ENCODE results near the gene SLC22A23.

- TF ChIP-seq EP300 (IDR thresholded peaks at IDR 0.05), result no peak
- TF ChIP-seq, protein P1, sequence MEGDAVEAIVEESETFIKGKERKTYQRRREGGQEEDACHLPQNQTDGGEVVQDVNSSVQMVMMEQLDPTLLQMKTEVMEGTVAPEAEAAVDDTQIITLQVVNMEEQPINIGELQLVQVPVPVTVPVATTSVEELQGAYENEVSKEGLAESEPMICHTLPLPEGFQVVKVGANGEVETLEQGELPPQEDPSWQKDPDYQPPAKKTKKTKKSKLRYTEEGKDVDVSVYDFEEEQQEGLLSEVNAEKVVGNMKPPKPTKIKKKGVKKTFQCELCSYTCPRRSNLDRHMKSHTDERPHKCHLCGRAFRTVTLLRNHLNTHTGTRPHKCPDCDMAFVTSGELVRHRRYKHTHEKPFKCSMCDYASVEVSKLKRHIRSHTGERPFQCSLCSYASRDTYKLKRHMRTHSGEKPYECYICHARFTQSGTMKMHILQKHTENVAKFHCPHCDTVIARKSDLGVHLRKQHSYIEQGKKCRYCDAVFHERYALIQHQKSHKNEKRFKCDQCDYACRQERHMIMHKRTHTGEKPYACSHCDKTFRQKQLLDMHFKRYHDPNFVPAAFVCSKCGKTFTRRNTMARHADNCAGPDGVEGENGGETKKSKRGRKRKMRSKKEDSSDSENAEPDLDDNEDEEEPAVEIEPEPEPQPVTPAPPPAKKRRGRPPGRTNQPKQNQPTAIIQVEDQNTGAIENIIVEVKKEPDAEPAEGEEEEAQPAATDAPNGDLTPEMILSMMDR (IDR thresholded peaks at IDR 0.05), result no peak
- no peak for TF ChIP-seq POLR2A (IDR thresholded peaks at IDR 0.05)
Measured at GRCh38 chr6:3442431-3443220, 14.2 kb downstream of the SLC22A23 start.
